Measurements from ENCODE around the gene TNIK. TPM values are rescaled to one million over a fixed set of nuclear protein-coding genes. Genes with fewer than 3 reads are reported as not detected.

The TNIK gene
- total and polyA plus RNA-seq, 10 of the 15 experiments (the other 5 are each of a cell fraction or from before 2014, with no cell fraction given) = 13.9 to 74.3 (median 48.2) TPM

DNA sequence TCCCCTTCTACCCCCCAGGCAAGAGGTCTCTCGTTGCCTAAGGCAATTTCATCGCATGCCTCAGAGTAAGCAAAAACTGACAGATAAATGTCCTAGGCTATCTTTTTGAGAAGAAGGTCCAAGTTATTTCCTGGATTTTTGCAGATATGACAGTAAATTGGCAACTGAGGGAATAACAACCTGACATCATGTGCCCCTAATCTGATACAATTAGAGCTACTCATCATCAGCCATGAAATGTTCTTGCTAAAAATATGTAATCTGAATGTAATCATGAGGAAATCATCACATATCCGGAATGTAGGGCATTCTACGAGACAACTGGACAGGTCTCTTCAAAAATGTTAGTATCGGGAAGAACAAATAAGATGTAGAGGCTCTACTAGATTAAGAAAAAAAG, 44.1 kb downstream of the TNIK start:
- SMC1A ChIA-PET (ENCODE audit: uncharacterized antibody, unreplicated experiment) = interaction anchor here (0.9 to 1.3 kb wide), 6 partner anchors 12 to 227 kb away, joined by 3 to 7 read pairs (median 4); no protein-coding TSS in a partner anchor
- H3K4me1 ChIP-seq (ENCODE audit: control insufficient read depth, insufficient read depth, low read length) = peaks cover 13% of the 10 kb centered on the region
- RAD21 ChIA-PET (ENCODE audit: unreplicated experiment) = interaction anchor here (1.5 kb wide), 1 partner anchor 105 kb away, joined by 3 read pairs; no protein-coding TSS in a partner anchor
- DNase-seq (ENCODE audit: low read depth, low spot score) (no peak), FAIRE-seq (no peak), ATAC-seq (no peak)
- TF ChIP-seq SUZ12 (IDR thresholded peaks at IDR 0.05; ENCODE audit: unreplicated experiment) = no peak
- TF ChIP-seq, protein P1, sequence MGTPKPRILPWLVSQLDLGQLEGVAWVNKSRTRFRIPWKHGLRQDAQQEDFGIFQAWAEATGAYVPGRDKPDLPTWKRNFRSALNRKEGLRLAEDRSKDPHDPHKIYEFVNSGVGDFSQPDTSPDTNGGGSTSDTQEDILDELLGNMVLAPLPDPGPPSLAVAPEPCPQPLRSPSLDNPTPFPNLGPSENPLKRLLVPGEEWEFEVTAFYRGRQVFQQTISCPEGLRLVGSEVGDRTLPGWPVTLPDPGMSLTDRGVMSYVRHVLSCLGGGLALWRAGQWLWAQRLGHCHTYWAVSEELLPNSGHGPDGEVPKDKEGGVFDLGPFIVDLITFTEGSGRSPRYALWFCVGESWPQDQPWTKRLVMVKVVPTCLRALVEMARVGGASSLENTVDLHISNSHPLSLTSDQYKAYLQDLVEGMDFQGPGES (IDR thresholded peaks at IDR 0.05) = no peak
- no peak for TF ChIP-seq GATAD2B (conservative IDR thresholded peaks at IDR 0.05; ENCODE audit: low read depth)
- TF ChIP-seq MYB (IDR thresholded peaks at IDR 0.05; ENCODE audit: borderline replicate concordance, low read depth, low read length) = no peak
- in situ Hi-C loops (cut with MboI) (no loop called here), intact Hi-C loops (cut with micrococcal nuclease; ENCODE audit: unreplicated experiment) (no loop called here)
- 98% methylated on average over 5 of the region's 5 CpGs for WGBS (ENCODE audit: insufficient coverage, insufficient replicate concordance, low lambda C conversion rate, missing lambda C conversion rate)
- H3K27ac ChIP-seq (ENCODE audit: control insufficient read depth, insufficient read depth) = no peak overlapping the region
- BruUV-seq (replicated peaks) = no TSS peak
- CTCF ChIA-PET = interaction anchor here (0.7 to 2.0 kb wide), 3 partner anchors 11 to 76 kb away, joined by 4 to 6 read pairs (median 5); no protein-coding TSS in a partner anchor
- no peak overlapping the region for H3K9ac ChIP-seq (ENCODE audit: control insufficient read depth, insufficient read depth, low read length)
- peaks cover 1 to 8% of the 10 kb centered on the region in 2 experiments; a peak in 3 of 4 replicates for H3K36me3 ChIP-seq (ENCODE audit: control insufficient read depth in 2 of 2, insufficient read depth in 2 of 2, low read length in 1 of 2)
- no peaks in the 10 kb centered on the region for H3K27me3 ChIP-seq (replicated peaks in 1 of 2; ENCODE audit: control insufficient read depth in 2 of 2, insufficient read depth in 2 of 2, low read length in 1 of 2)
- no peak overlapping the region for H3K4me3 ChIP-seq
- H3K9me3 ChIP-seq (replicated peaks; ENCODE audit: control insufficient read depth, insufficient read depth, low read length) = no peaks in the 10 kb centered on the region; the same call in 2 of the 3 replicates
- H2AFZ ChIP-seq (ENCODE audit: control insufficient read depth, low read depth, low read length) = no peak overlapping the region
- POLR2A ChIA-PET = interaction anchor here (1.7 kb wide), 1 partner anchor 13 kb away, joined by 4 read pairs; no protein-coding TSS in a partner anchor
- no peak overlapping the region for H3K4me2 ChIP-seq (ENCODE audit: control insufficient read depth, insufficient read depth)
- peaks cover 94% of the 10 kb centered on the region for H3K79me2 ChIP-seq (ENCODE audit: control insufficient read depth, insufficient read depth, low read length)
- no peaks in the 10 kb centered on the region for H4K20me1 ChIP-seq (ENCODE audit: control insufficient read depth, insufficient read depth)

DNA sequence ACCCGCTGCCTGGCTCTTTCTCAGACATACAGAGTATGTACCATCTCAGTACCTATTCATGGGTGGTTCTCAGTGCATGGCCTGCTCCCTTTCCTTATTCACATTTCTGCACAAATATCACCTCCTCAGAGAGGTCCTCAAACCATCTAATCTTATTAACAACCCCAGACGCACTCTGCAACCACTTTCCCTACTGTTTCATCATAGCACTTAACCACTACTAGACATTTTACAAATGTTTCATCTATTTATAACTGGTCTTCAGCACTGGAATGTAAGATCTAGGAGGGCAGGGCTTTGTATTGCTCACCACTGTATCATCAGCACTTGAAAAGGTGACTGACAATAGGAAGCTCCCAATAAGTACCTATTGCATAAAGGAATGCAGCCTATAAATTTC, 45.1 kb downstream of the TNIK start:
- BruUV-seq (replicated peaks) = no TSS peak
- no peak overlapping the region for H3K27ac ChIP-seq (ENCODE audit: control insufficient read depth, insufficient read depth)
- ATAC-seq (no peak), DNase-seq (ENCODE audit: low read depth, low spot score) (no peak), FAIRE-seq (no peak)
- H2AFZ ChIP-seq (ENCODE audit: control insufficient read depth, low read depth, low read length) = no peak overlapping the region
- ChIA-PET SMC1A (ENCODE audit: uncharacterized antibody, unreplicated experiment) (interaction anchor here (1.0 to 1.5 kb wide), 2 partner anchors 34 to 38 kb away, joined by 3 to 4 read pairs; no protein-coding TSS in a partner anchor), RAD21 (ENCODE audit: unreplicated experiment) (no interaction called here), POLR2A (interaction anchor here (0.6 kb wide), 1 partner anchor 33 kb away, joined by 9 read pairs; no protein-coding TSS in a partner anchor), CTCF (interaction anchor here (0.9 to 1.6 kb wide), 3 partner anchors 10 to 12 kb away, joined by 3 to 6 read pairs (median 5); no protein-coding TSS in a partner anchor)
- peaks cover 3 to 8% of the 10 kb centered on the region in 2 experiments; a peak in 3 of 4 replicates for H3K36me3 ChIP-seq (ENCODE audit: control insufficient read depth in 2 of 2, insufficient read depth in 2 of 2, low read length in 1 of 2)
- H3K9ac ChIP-seq (ENCODE audit: control insufficient read depth, insufficient read depth, low read length) = no peak overlapping the region
- H3K27me3 ChIP-seq (replicated peaks in 1 of 2; ENCODE audit: control insufficient read depth in 2 of 2, insufficient read depth in 2 of 2, low read length in 1 of 2) = no peaks in the 10 kb centered on the region
- in situ Hi-C loops (cut with MboI) (no loop called here), intact Hi-C loops (cut with micrococcal nuclease; ENCODE audit: unreplicated experiment) (no loop called here)
- peaks cover 92% of the 10 kb centered on the region for H3K79me2 ChIP-seq (ENCODE audit: control insufficient read depth, insufficient read depth, low read length)
- no peak overlapping the region for H3K4me2 ChIP-seq (ENCODE audit: control insufficient read depth, insufficient read depth)
- no peaks in the 10 kb centered on the region for H4K20me1 ChIP-seq (ENCODE audit: control insufficient read depth, insufficient read depth)
- H3K4me3 ChIP-seq = no peak overlapping the region
- 98% methylated on average over 2 of the region's 2 CpGs for WGBS (ENCODE audit: insufficient coverage, insufficient replicate concordance, low lambda C conversion rate, missing lambda C conversion rate)
- H3K9me3 ChIP-seq (replicated peaks; ENCODE audit: control insufficient read depth, insufficient read depth, low read length) = no peaks in the 10 kb centered on the region; the same call in 2 of the 3 replicates
- peaks cover 13% of the 10 kb centered on the region for H3K4me1 ChIP-seq (ENCODE audit: control insufficient read depth, insufficient read depth, low read length)
- no peak for TF ChIP-seq MXI1 (IDR thresholded peaks at IDR 0.05; ENCODE audit: low read depth, low read length)
- TF ChIP-seq, protein P2, sequence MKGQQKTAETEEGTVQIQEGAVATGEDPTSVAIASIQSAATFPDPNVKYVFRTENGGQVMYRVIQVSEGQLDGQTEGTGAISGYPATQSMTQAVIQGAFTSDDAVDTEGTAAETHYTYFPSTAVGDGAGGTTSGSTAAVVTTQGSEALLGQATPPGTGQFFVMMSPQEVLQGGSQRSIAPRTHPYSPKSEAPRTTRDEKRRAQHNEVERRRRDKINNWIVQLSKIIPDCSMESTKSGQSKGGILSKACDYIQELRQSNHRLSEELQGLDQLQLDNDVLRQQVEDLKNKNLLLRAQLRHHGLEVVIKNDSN (IDR thresholded peaks at IDR 0.05; ENCODE audit: borderline replicate concordance, extremely low read length, insufficient read depth, low read depth, low read length) = no peak
- no peak for TF ChIP-seq FOXK2 (IDR thresholded peaks at IDR 0.05)
- no peak for TF ChIP-seq POU2F2 (IDR thresholded peaks at IDR 0.05; ENCODE audit: borderline replicate concordance, low read depth, low read length)
- TF ChIP-seq NR2F1 (conservative IDR thresholded peaks at IDR 0.05) = no peak
- TF ChIP-seq BHLHE40 (IDR thresholded peaks at IDR 0.05; ENCODE audit: borderline replicate concordance in 1 of 2, low read depth in 2 of 2, low read length in 1 of 2) = no peak
- TF ChIP-seq KLF5 (IDR thresholded peaks at IDR 0.05; ENCODE audit: partially characterized antibody) = no peak
- TF ChIP-seq, protein P3, sequence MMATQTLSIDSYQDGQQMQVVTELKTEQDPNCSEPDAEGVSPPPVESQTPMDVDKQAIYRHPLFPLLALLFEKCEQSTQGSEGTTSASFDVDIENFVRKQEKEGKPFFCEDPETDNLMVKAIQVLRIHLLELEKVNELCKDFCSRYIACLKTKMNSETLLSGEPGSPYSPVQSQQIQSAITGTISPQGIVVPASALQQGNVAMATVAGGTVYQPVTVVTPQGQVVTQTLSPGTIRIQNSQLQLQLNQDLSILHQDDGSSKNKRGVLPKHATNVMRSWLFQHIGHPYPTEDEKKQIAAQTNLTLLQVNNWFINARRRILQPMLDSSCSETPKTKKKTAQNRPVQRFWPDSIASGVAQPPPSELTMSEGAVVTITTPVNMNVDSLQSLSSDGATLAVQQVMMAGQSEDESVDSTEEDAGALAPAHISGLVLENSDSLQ (IDR thresholded peaks at IDR 0.05) = no peak
- no peak for TF ChIP-seq KAT2A (conservative IDR thresholded peaks at IDR 0.05; ENCODE audit: control insufficient read depth, low read depth, low read length)
- TF ChIP-seq TCF7 (IDR thresholded peaks at IDR 0.05; ENCODE audit: borderline replicate concordance) = no peak
- no peak for TF ChIP-seq SIN3A (IDR thresholded peaks at IDR 0.05; ENCODE audit: low read depth, low read length)

Data from GM12878 (cell line).